Activated naive CD4-positive, alpha-beta T cell treated with anti-CD3 and anti-CD28 coated beads, Interleukin-2, amount 50 U/mL, for 24 hours (primary cell): Measurements from ENCODE around the gene FLVCR2.

ENCODE experiments used
- H3K27ac Mint-ChIP-seq: one replicate; pipeline ENCODE4 v1.8.0; 2021; ENCODE audit warnings: mild to moderate bottlenecking, mixed read lengths
- H3K27me3 Mint-ChIP-seq: one replicate; pipeline ENCODE4 v1.8.0; 2021; ENCODE audit warnings: mixed read lengths
- H3K36me3 Mint-ChIP-seq: one replicate; pipeline ENCODE4 v1.8.0; 2021; ENCODE audit warnings: mixed read lengths
- H3K4me1 Mint-ChIP-seq: one replicate; pipeline ENCODE4 v1.8.0; 2021; ENCODE audit warnings: mixed read lengths
- H3K4me3 Mint-ChIP-seq: one replicate; pipeline ENCODE4 v1.8.0; 2021; ENCODE audit warnings: mild to moderate bottlenecking, mixed read lengths
- H3K9me3 Mint-ChIP-seq: one replicate; pipeline ENCODE4 v1.8.0; 2021; ENCODE audit warnings: mixed read lengths

The FLVCR2 gene

GRCh38 chr14:75650253-75651058 is 72.0 kb downstream of the FLVCR2 start:
- H3K4me1 Mint-ChIP-seq, result peaks cover 4% of the 10 kb centered on the region
- no peak overlapping the region for H3K4me3 Mint-ChIP-seq
- H3K9me3 Mint-ChIP-seq, result no peaks in the 10 kb centered on the region
- no peaks in the 10 kb centered on the region for H3K27me3 Mint-ChIP-seq
- peaks cover 23% of the 10 kb centered on the region for H3K36me3 Mint-ChIP-seq
- peak overlapping the region; percentile 17 for H3K27ac Mint-ChIP-seq

DNA sequence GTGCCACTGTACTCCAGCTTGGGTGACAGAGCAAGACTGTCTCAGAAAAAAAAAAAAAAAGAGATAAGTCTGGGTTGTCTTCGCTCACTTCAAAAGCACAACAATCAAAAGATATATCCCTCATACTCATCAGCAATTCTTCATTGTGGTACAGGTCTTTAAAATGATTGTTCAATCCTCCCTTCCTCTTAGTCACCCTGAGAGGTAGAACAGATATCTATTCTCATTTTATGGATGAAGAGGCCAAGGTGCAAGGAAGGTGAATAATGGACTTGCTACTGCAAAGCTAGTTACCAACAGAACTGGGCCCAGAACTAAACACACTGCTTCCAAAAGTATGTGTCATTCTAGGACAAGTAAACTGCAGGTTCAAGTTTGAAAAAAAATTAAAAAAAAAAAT is 75.1 kb downstream of the FLVCR2 start:
- H3K27me3 Mint-ChIP-seq, result no peaks in the 10 kb centered on the region
- no peaks in the 10 kb centered on the region for H3K9me3 Mint-ChIP-seq
- H3K4me1 Mint-ChIP-seq, result peaks cover 5% of the 10 kb centered on the region
- H3K27ac Mint-ChIP-seq, result no peak overlapping the region
- H3K36me3 Mint-ChIP-seq, result peaks cover 20% of the 10 kb centered on the region
- no peak overlapping the region for H3K4me3 Mint-ChIP-seq

GRCh38 chr14:75654127-75654732 is 75.8 kb downstream of the FLVCR2 start:
- H3K4me3 Mint-ChIP-seq, result no peak overlapping the region
- H3K27ac Mint-ChIP-seq, result no peak overlapping the region
- H3K36me3 Mint-ChIP-seq, result peaks cover 20% of the 10 kb centered on the region
- no peaks in the 10 kb centered on the region for H3K27me3 Mint-ChIP-seq
- no peaks in the 10 kb centered on the region for H3K9me3 Mint-ChIP-seq
- peaks cover 9% of the 10 kb centered on the region for H3K4me1 Mint-ChIP-seq

DNA sequence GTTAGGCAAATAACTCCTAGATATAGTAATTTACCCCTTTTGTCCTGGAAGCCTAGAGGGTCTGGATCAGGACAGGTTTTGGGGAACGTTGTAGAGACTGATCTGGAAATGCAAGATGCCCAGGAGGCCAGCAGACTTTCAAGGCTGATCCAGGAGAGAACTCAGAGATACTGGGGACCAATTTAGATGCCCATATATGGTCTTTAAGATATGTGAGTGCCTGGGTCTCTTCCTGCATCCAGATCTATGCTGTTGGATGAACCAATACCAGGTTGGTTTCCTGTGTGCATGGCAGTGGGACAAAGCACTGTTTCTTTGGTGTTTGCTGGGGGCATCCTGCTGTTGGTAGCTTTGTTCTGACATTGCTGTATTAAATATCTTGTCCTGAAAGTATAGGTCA is 76.8 kb downstream of the FLVCR2 start:
- no peak overlapping the region for H3K4me3 Mint-ChIP-seq
- H3K27ac Mint-ChIP-seq, result no peak overlapping the region
- peaks cover 17% of the 10 kb centered on the region for H3K36me3 Mint-ChIP-seq
- H3K4me1 Mint-ChIP-seq, result peaks cover 13% of the 10 kb centered on the region
- no peaks in the 10 kb centered on the region for H3K27me3 Mint-ChIP-seq
- H3K9me3 Mint-ChIP-seq, result no peaks in the 10 kb centered on the region

DNA sequence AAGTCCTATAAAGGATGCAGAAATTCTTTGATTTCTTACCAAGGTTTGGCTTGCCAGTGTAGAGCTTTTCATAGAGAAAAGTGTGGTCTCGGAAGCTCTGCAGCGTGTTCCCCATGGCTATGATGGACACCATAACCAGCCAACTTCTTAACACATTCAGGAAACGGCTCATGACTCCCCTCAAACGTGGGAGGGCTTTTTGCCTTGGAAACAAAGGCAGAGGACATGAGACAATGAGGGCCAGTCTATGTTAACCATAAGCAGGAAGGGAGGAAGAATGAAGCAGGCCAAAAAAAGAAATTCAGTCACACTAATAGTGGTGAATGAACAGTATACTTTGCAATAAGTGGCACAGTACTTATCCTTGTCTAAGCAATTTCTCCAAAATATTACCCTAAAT is 78.9 kb downstream of the FLVCR2 start:
- no peak overlapping the region for H3K27ac Mint-ChIP-seq
- H3K4me3 Mint-ChIP-seq, result no peak overlapping the region
- peaks cover 9% of the 10 kb centered on the region for H3K36me3 Mint-ChIP-seq

GRCh38 chr14:75658957-75659356 is 80.5 kb downstream of the FLVCR2 start:
- H3K27ac Mint-ChIP-seq, result peak overlapping the region; percentile 61
- H3K27me3 Mint-ChIP-seq, result no peaks in the 10 kb centered on the region
- H3K4me1 Mint-ChIP-seq, result peaks cover 32% of the 10 kb centered on the region
- H3K36me3 Mint-ChIP-seq, result peaks cover 5% of the 10 kb centered on the region
- H3K9me3 Mint-ChIP-seq, result no peaks in the 10 kb centered on the region
- H3K4me3 Mint-ChIP-seq, result no peak overlapping the region

More for the DNA sequence above, 78.9 kb downstream of the FLVCR2 start:
- Mint-ChIP-seq H3K27me3 (no peaks in the 10 kb centered on the region), H3K4me1 (peaks cover 27% of the 10 kb centered on the region), H3K9me3 (no peaks in the 10 kb centered on the region)

- H3K27me3 Mint-ChIP-seq, result no peaks in the 10 kb centered on the region
- peak overlapping the region; percentile 100 for H3K4me3 Mint-ChIP-seq
- H3K4me1 Mint-ChIP-seq, result peaks cover 30% of the 10 kb centered on the region
- peaks cover 4% of the 10 kb centered on the region for H3K36me3 Mint-ChIP-seq
- H3K9me3 Mint-ChIP-seq, result no peaks in the 10 kb centered on the region
- peak overlapping the region; percentile 100 for H3K27ac Mint-ChIP-seq
These were observed 81.8 kb downstream of the FLVCR2 start for GRCh38 chr14:75660238-75660629.

DNA sequence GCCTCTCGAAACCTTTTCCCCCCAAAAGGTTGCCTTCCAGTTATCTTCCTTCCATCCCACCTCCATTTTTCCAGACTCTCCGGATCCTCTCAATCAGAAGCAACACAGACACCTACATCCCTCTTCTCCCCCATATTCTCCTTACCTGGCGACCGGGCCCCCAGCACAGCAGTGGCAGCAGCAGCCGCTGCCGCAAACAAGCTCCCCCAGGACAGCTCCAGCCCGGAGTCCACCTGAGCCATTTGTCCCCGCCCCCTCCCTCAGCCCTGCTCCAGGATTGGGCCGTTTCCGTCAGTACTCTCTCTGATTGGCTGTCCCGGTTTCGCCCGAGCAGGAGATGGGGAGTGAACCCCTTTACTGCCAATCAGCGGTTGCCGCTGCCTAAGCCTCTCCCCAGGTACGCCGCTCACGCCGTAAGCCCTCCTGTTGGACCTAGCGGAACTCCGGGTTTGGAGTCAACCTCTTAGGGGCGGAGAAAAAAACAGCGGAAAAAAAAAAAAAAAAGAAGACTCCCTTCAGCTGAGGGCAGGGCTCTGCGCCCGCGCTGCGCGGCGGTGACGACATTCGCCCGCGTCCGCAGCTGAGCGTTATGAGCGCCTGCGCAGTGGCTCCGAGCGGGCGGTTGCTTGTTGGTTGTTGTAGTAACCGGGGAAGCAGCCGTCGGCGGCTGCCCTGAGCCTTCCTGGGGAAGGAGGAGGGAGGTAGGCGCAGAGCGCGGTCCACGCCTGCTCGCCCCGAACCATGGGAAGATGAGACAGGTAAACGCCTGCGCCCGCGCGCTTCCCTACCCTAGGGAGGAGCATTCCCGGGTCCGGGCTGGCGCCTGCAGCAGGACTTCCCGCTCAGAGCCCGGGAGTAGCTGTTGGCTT is 82.4 kb downstream of the FLVCR2 start, which contains the start of the genes ERG28 and TTLL5:
Gene ERG28 (minus strand): TSS at position 247 of the 869 bp plus-strand sequence. CDS start 3,374 bp downstream, outside the sequence.
Gene TTLL5 (plus strand): TSS at position 617 of the 869 bp plus-strand sequence. CDS start 1,904 bp downstream, outside the sequence.
- H3K9me3 Mint-ChIP-seq, result no peaks in the 10 kb centered on the region
- H3K27me3 Mint-ChIP-seq, result no peaks in the 10 kb centered on the region
- peak within 1 kb of the TSS; percentile 100 for H3K27ac Mint-ChIP-seq
- H3K4me3 Mint-ChIP-seq, result peak within 1 kb of the TSS; percentile 100
- peaks cover 30% of the 10 kb centered on the region for H3K4me1 Mint-ChIP-seq
- H3K36me3 Mint-ChIP-seq, result peaks cover 5% of the 10 kb centered on the region

DNA sequence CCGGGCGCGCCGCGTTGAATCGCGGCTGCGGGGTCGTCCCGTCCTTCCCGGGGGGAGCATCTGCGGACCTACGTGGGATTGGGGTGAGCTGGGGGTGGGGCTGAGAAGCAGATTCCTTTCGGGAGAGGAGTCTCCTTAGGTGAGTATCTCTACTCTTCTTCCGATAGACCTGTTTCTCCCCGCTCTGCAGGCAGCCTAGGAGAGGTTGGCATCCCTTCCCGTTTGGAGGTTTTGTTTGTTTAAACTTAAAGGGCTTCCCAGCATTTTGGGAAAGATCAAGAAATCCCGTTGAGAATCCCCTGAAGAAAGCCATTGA is 83.0 kb downstream of the FLVCR2 start:
- no peaks in the 10 kb centered on the region for H3K27me3 Mint-ChIP-seq
- peak overlapping the region; percentile 88 for H3K27ac Mint-ChIP-seq
- H3K4me1 Mint-ChIP-seq, result peaks cover 32% of the 10 kb centered on the region
- H3K36me3 Mint-ChIP-seq, result peaks cover 7% of the 10 kb centered on the region
- no peaks in the 10 kb centered on the region for H3K9me3 Mint-ChIP-seq
- peak overlapping the region; percentile 100 for H3K4me3 Mint-ChIP-seq

- Mint-ChIP-seq H3K36me3 (peaks cover 10% of the 10 kb centered on the region), H3K27me3 (no peaks in the 10 kb centered on the region), H3K4me1 (peaks cover 32% of the 10 kb centered on the region), H3K9me3 (no peaks in the 10 kb centered on the region), H3K4me3 (peak overlapping the region; percentile 43), H3K27ac (no peak overlapping the region)
These were observed 84.5 kb downstream of the FLVCR2 start for GRCh38 chr14:75662966-75663365.

DNA sequence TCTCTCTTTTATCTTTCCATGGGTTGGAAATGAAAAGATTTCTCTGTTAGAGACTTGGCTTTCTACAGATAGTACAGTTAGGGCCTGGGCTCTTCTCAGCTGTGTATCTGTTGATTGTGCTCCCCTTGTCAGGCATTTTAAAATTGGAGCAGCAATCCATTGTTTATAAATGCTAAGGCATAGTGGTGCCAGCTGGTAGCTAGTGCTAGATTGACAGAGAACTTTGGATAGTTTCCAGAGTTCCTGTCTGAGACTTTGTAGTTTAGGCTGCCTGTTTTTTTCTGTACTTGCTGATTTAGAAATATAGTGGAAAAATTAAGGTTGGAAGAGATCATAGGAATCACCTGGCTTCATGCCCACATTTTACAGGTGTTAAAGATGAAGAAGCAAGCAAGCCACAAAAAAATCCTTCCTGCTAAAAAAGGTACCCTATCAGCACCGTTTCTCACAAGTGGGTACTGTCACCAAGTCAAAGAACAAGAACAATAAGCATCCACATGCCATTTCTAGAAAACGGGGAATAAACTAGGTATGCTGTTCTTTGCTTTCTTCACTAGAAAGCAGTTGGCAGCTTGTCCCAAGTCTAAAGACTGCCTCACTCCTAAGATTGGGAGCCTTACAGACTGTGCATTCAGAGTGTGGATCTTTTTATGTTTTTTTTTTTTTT is 88.8 kb downstream of the FLVCR2 start:
- Mint-ChIP-seq H3K27me3 (no peaks in the 10 kb centered on the region), H3K36me3 (peaks cover 24% of the 10 kb centered on the region), H3K4me1 (peaks cover 9% of the 10 kb centered on the region), H3K9me3 (no peaks in the 10 kb centered on the region), H3K27ac (no peak overlapping the region), H3K4me3 (no peak overlapping the region)

DNA sequence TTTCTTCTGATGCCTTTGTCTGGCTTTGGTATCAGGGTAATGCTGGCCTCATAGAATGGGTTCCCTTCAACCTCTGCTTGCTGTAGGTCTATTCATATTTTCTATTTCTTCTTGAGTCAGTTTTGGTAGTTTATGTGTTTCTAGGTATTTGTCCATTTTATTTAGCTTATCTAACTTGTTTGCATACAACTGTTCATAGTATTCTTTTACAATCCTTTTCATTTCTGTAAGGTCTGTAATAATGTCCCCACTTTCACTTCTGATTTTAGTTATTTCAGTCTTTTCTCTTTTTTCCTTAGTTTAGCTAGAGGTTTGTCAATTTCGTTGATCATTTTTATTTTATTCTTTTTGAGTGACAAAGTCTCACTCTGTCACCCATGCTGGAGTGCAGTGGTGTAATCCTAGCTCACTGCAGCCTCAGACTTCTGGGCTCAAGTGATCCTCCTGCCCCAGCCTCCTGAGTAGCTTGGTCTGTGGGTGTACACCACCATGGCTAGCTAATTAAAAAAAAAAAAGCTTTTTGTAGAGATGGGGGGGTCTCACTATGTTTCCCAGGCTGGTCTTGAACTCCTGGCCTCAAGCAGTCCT is 94.3 kb downstream of the FLVCR2 start:
- Mint-ChIP-seq H3K9me3 (no peaks in the 10 kb centered on the region), H3K27ac (no peak overlapping the region), H3K36me3 (peaks cover 34% of the 10 kb centered on the region), H3K4me3 (no peak overlapping the region), H3K4me1 (peaks cover 3% of the 10 kb centered on the region), H3K27me3 (no peaks in the 10 kb centered on the region)

- Mint-ChIP-seq H3K4me1 (peaks cover 3% of the 10 kb centered on the region), H3K9me3 (no peaks in the 10 kb centered on the region), H3K4me3 (no peak overlapping the region), H3K27me3 (no peaks in the 10 kb centered on the region), H3K27ac (no peak overlapping the region), H3K36me3 (peaks cover 34% of the 10 kb centered on the region)
These were observed 95.1 kb downstream of the FLVCR2 start for GRCh38 chr14:75673345-75674035.

DNA sequence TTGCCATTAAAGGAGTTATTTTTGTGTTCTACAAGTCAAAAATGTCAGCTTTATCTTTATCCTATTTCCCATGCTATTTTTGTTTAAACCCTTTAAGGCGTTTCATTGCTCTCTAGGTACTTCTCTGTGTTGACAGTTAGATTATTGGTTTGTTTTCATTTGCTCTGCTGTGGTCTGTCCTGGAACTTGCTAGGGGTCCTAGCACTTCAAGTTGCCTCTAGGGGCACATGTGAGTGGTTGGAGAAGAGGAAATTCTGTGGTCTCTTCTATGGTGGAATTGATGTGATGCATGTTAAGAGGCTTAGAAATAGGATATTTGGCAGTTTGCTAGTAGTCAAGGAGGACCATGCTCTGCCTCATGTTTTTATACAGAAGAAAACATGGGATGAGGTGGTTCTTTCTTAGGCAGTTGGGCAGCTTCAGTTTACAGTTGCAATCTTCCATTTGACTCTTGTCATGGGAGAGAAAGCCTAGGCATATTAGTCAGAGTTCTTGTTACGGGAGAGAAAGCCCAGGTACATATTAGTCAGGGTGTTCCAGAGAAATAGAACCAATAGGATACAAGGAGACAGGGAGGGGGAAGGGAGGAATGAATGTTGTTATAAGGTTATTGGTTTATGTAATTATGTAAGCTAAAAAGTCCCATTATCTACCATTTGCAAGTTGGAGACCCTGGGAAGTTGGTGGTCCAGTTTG is 97.0 kb downstream of the FLVCR2 start:
- Mint-ChIP-seq H3K27ac (no peak overlapping the region), H3K27me3 (no peaks in the 10 kb centered on the region), H3K4me3 (no peak overlapping the region), H3K36me3 (peaks cover 27% of the 10 kb centered on the region), H3K9me3 (no peaks in the 10 kb centered on the region), H3K4me1 (peaks cover 3% of the 10 kb centered on the region)
